GM12878 (cell line): ENCODE results near the gene FURIN. TPM values are rescaled to one million over a fixed set of nuclear protein-coding genes. Genes with fewer than 3 reads are reported as not detected.

Experiments
- ATAC-seq: fragments of 200-7000 bp; cut with Tn5 transposase; 3 replicates; pipeline ENCODE4 v1.9.1; 2020; ENCODE audit warnings: mild to moderate bottlenecking, moderate library complexity
- BruUV-seq: library from RNA; stranded (reverse); fragments of 400-500 nt; replicated peaks from 2 replicates; lab custom pipeline; 2021; lab: Mats Ljungman, UMichigan
- CTCF ChIA-PET: fragments of 300-600 bp; sonication (Branson Sonifier 250); formaldehyde crosslinking; extraction: SDS; loops from one replicate; lab custom pipeline; 2021; ENCODE audit warnings: inconsistent platforms; lab: Yijun Ruan, JAX
- POLR2A ChIA-PET: fragments of 350-600 bp; formaldehyde crosslinking; extraction: SDS; loops from one replicate; lab custom pipeline; 2021; ENCODE audit warnings: inconsistent platforms; lab: Charles Lee
- RAD21 ChIA-PET: fragments of 300-600 bp; sonication (Branson Sonifier 250); formaldehyde crosslinking; loops from one replicate; lab custom pipeline; 2023; ENCODE audit warnings: antibody characterized with exemption; ENCODE audit not compliant: unreplicated experiment; lab: Charles Lee
- SMC1A ChIA-PET: fragments of 300-600 bp; sonication (Branson Sonifier 250); formaldehyde crosslinking; loops from one replicate; lab custom pipeline; 2023; ENCODE audit not compliant: unreplicated experiment, uncharacterized antibody; lab: Charles Lee
- DNase-seq: peaks from one replicate; pipeline ENCODE4 v3.0.0-alpha.2; 2011; ENCODE audit warnings: low read depth, low spot score
- FAIRE-seq: peaks from 3 replicates; lab custom pipeline; 2011; peaks lifted over from hg19 to GRCh38; lab: Jason Lieb, UNC
- H2AFZ ChIP-seq: 2 replicates; pipeline ENCODE4 v1.6.0; 2011; ENCODE audit warnings: low read depth, low read length, control low read depth; ENCODE audit not compliant: control insufficient read depth
- H3K27ac ChIP-seq: 2 replicates; pipeline ENCODE4 v1.5.1; 2011; ENCODE audit warnings: control low read depth; ENCODE audit not compliant: control insufficient read depth, insufficient read depth
- H3K27me3 ChIP-seq, 2 experiments: replicated peaks in 1 of 2; 2 replicates each; pipeline versions ENCODE4 v1.6.0 to v1.6.1; 2011; ENCODE audit warnings: low read length in 1 of 2; ENCODE audit not compliant: control insufficient read depth in 2 of 2, insufficient read depth in 2 of 2
- H3K36me3 ChIP-seq, 2 experiments: 2 replicates each; pipeline ENCODE4 v1.5.1; 2011; ENCODE audit warnings: low read length in 1 of 2; ENCODE audit not compliant: control insufficient read depth in 2 of 2, insufficient read depth in 2 of 2
- H3K4me1 ChIP-seq: 2 replicates; pipeline ENCODE4 v1.6.1; 2011; ENCODE audit warnings: mild to moderate bottlenecking, low read length, moderate library complexity, mixed read lengths; ENCODE audit not compliant: control insufficient read depth, insufficient read depth
- H3K4me2 ChIP-seq: 2 replicates; pipeline ENCODE4 v1.6.0; 2011; ENCODE audit warnings: control low read depth; ENCODE audit not compliant: control insufficient read depth, insufficient read depth
- H3K4me3 ChIP-seq: fragments of 200-600 bp; sonication (generic); 2 replicates; pipeline ENCODE4 v1.5.1; 2016
- H3K79me2 ChIP-seq: 2 replicates; pipeline ENCODE4 v1.6.0; 2011; ENCODE audit warnings: low read length; ENCODE audit not compliant: control insufficient read depth, insufficient read depth
- H3K9ac ChIP-seq: 2 replicates; pipeline ENCODE4 v1.8.0; 2011; ENCODE audit warnings: low read length, control low read depth, mixed read lengths; ENCODE audit not compliant: control insufficient read depth, insufficient read depth
- H3K9me3 ChIP-seq: replicated peaks from 3 replicates; pipeline ENCODE4 v1.5.1; 2011; ENCODE audit warnings: mild to moderate bottlenecking, low read length; ENCODE audit not compliant: control insufficient read depth, insufficient read depth
- H4K20me1 ChIP-seq: 2 replicates; pipeline ENCODE4 v1.6.0; 2011; ENCODE audit not compliant: control insufficient read depth, insufficient read depth
- CBFB ChIP-seq: IDR thresholded peaks from 2 replicates; pipeline ENCODE4 v1.6.1; 2016; ENCODE audit warnings: antibody characterized with exemption, low read depth
- MTA3 ChIP-seq: IDR thresholded peaks from 2 replicates; pipeline ENCODE4 v1.6.1; 2012; ENCODE audit warnings: low read length, inconsistent platforms, borderline replicate concordance
- NFXL1 ChIP-seq: fragments of 450-650 bp; IDR thresholded peaks from 2 replicates; pipeline ENCODE4 v1.6.1; 2017; ENCODE audit warnings: antibody characterized with exemption, mild to moderate bottlenecking, borderline replicate concordance
- PAX5 ChIP-seq: IDR thresholded peaks from 2 replicates; pipeline ENCODE4 v1.6.1; 2011; ENCODE audit warnings: low read depth, low read length, borderline replicate concordance
- RAD21 ChIP-seq: IDR thresholded peaks from 2 replicates; pipeline ENCODE4 v1.6.1; 2011; ENCODE audit warnings: mild to moderate bottlenecking, low read depth, low read length, moderate library complexity; ENCODE audit not compliant: insufficient read depth
- RBBP5 ChIP-seq: fragments of 200-600 bp; sonication (generic); conservative IDR thresholded peaks from 2 replicates; pipeline ENCODE4 v1.6.1; 2016
- SRF ChIP-seq, 2 experiments: IDR thresholded peaks; 2 replicates each; pipeline ENCODE4 v1.6.1; 2011; ENCODE audit warnings: low read depth in 2 of 2, low read length in 2 of 2, mild to moderate bottlenecking in 1 of 2, moderate library complexity in 1 of 2
- WGBS: methylation state at CpG from one replicate; pipeline ENCODE4 v1.1.6; 2016; ENCODE audit warnings: low lambda C conversion rate; ENCODE audit not compliant: insufficient replicate concordance, insufficient coverage; ENCODE audit errors: missing lambda C conversion rate; 5-methylcytosine and 5-hydroxymethylcytosine counted together
- in situ Hi-C: fragments of 300-500 bp; cut with MboI; formaldehyde crosslinking; loops from 9 replicates; pipeline ENCODE4 v1.14.3; 2018; ENCODE audit warnings: mixed read lengths
- intact Hi-C: fragments of 100-400 bp; cut with micrococcal nuclease; formaldehyde crosslinking; loops from one replicate; pipeline ENCODE4 v1.14.2; 2022; ENCODE audit not compliant: unreplicated experiment
- polyA plus RNA-seq, 11 experiments: library from polyadenylated mRNA; depleted of rRNA in 4 of 11; unstranded in 6 of 11; stranded (reverse) in 5 of 11; fragments of >200 nt; fragmentation: Nextera tagmentation in 4 of 11; fragmentation: Illumina TruSeq in 1 of 11; extraction: Ambion mirVana in 4 of 11; extraction: Trizol in 1 of 11; gene quantifications; 1 replicate in 1 of 11; 2 replicates in 10 of 11; pipeline versions ENCODE4 v1.2.1 to v1.2.3, GENCODE V29; 2011 to 2016; ENCODE audit warnings: inconsistent platforms in 2 of 11, missing spikeins in 2 of 11, low read depth in 1 of 11
- total RNA-seq, 4 experiments: library from RNA; depleted of rRNA in 3 of 4; stranded (reverse); fragments of >200 nt in 3 of 4; fragmentation: Illumina TruSeq in 1 of 4; extraction: Trizol in 1 of 4; gene quantifications; 2 replicates each; pipeline versions ENCODE4 v1.2.1 to v1.2.3, GENCODE V29; 2013 to 2021
- TF ChIP-seq, protein P1 (sequence below): fragments of 150-350 bp; IDR thresholded peaks from 2 replicates; pipeline ENCODE4 v1.6.1; 2016; ENCODE audit warnings: low read depth, low read length
- TF ChIP-seq, protein P2 (sequence below): IDR thresholded peaks from 2 replicates; pipeline ENCODE4 v1.6.1; 2011; ENCODE audit warnings: borderline replicate concordance, low read depth, mild to moderate bottlenecking, moderate library complexity, mixed read lengths, low read length; ENCODE audit not compliant: insufficient read depth; ENCODE audit errors: extremely low read length

The FURIN gene
- total and polyA plus RNA-seq, 10 of the 15 experiments (the other 5 are each of a cell fraction or from before 2014, with no cell fraction given) = 0.47 to 39.9 (median 8.0) TPM

DNA sequence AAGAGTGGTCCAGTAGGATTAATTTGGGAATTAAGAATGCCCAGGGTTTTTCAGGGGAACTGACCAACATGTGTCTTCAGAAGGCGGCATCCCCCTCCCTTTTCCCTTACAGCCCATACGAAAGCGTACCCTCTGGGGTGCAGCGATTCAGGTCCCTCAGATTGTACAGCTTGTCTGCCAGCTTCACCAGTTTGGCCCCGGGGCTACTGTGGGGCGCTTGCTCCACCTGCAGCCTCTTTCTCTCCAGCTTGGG lies 63.1 kb downstream of the FURIN start:
- no peak for ATAC-seq
- peak overlapping the region; percentile 98 for H2AFZ ChIP-seq
- peaks cover 35% of the 10 kb centered on the region for H3K4me1 ChIP-seq
- RAD21 ChIA-PET = interaction anchor here (0.5 to 7.2 kb wide), 32 partner anchors 8 to 739 kb away, joined by 3 to 193 read pairs (median 4); partner anchors contain the start of genes BLM, FES, MAN2A2 and RCCD1
- no peaks in the 10 kb centered on the region for H3K36me3 ChIP-seq
- H3K27ac ChIP-seq = peak overlapping the region; percentile 85
- intact Hi-C loops = loop anchor here (5.0 to 10.0 kb wide), 4 partner anchors 77 to 289 kb away; partner anchors contain the start of gene BLM
- in situ Hi-C loops = no loop called here
- no peak for FAIRE-seq
- peak overlapping the region; percentile 90 for H3K4me3 ChIP-seq
- TF ChIP-seq NFXL1 (no peak), RAD21 (peak; percentile 54; the same call in 1 of the 2 replicates)
- DNase-seq = no peak
- WGBS = 0% methylated on average over 6 of the region's 6 CpGs
- peak overlapping the region; percentile 87 for H3K4me2 ChIP-seq
- H3K27me3 ChIP-seq = no peaks in the 10 kb centered on the region
- no peaks in the 10 kb centered on the region; the same call in 1 of the 2 replicates for H4K20me1 ChIP-seq
- H3K79me2 ChIP-seq = peaks cover 31% of the 10 kb centered on the region
- BruUV-seq = no TSS peak
- SMC1A ChIA-PET = interaction anchor here (0.9 to 9.2 kb wide), 23 partner anchors 10 to 611 kb away, joined by 3 to 225 read pairs (median 4); partner anchors contain the start of gene MAN2A2
- CTCF ChIA-PET = interaction anchor here (0.7 to 18.1 kb wide), 62 partner anchors 8 to 699 kb away, joined by 3 to 480 read pairs (median 4); partner anchors contain the start of genes BLM, FES, MAN2A2 and NGRN
- no peaks in the 10 kb centered on the region for H3K9me3 ChIP-seq
- H3K9ac ChIP-seq = peak overlapping the region; percentile 93
- POLR2A ChIA-PET = interaction anchor here (0.6 to 7.0 kb wide), 18 partner anchors 9 to 780 kb away, joined by 3 to 113 read pairs (median 5); partner anchors contain the start of genes BLM, MAN2A2 and RCCD1

DNA sequence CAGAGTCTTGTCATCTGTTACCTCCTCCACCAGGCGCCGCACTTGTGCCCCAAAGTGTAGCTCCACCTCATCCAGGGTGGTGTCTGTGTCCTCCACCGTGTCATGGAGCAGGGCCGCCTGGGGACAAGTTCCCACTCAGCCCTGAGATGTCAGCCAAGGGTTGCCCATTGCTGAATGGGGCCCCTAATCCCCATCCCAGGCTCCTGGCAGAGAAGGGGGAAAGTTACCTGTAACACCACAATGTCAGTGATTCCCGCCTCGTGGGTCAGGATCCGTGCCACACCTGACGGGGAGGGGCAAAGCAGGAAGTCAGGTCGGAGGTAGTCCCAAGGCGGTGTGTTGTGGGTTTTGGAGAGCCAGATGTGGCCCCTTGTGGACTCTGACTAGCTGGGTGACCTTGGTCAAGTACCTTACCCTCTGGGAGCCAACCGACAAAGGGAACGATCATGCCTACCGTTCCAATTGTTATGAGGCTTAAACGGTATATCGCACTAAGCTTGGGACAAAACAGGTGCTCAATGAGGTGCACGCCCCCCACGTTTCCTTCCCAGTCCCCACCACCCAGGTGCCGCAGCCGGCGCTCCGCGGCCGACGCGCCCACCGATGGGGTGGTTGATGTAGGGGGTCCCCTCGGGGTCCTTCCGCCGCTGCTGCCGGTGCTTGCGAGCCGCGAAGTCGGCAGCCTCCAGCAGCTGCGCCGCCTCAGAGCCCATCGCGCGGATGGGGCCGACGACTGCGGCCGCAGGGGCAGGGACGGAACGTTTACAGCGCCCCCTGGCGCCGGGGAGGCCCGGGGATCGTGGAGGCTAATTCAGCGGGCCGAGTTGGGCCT lies 63.7 kb downstream of the FURIN start, which contains the start of gene HDDC3:
TSS of gene HDDC3 (minus strand) at position 722 of the 832 bp plus-strand sequence. CDS start at position 713, 9 bp downstream.
- SMC1A ChIA-PET = interaction anchor here (0.5 to 9.2 kb wide), 32 partner anchors 9 to 613 kb away, joined by 3 to 225 read pairs (median 4); partner anchors contain the start of genes BLM, MAN2A2 and RCCD1
- H3K4me2 ChIP-seq = peak within 1 kb of the TSS; percentile 87
- peak within 1 kb of the TSS; percentile 93 for H3K9ac ChIP-seq
- DNase-seq (peak; percentile 63), ATAC-seq (peak; percentile 74), FAIRE-seq (peak; percentile 97)
- H3K9me3 ChIP-seq = no peaks in the 10 kb centered on the region
- peaks cover 31% of the 10 kb centered on the region for H3K79me2 ChIP-seq
- under 1% methylated on average over 52 of the region's 52 CpGs for WGBS
- RAD21 ChIA-PET = interaction anchor here (0.5 to 7.2 kb wide), 35 partner anchors 8 to 775 kb away, joined by 3 to 193 read pairs (median 4); partner anchors contain the start of genes BLM, CIB1, FES and GDPGP1
- no peaks in the 10 kb centered on the region for H3K27me3 ChIP-seq
- peaks cover 35% of the 10 kb centered on the region for H3K4me1 ChIP-seq
- POLR2A ChIA-PET = interaction anchor here (0.6 to 7.0 kb wide), 18 partner anchors 9 to 781 kb away, joined by 3 to 113 read pairs (median 4); partner anchors contain the start of genes BLM, MAN2A2 and RCCD1
- TSS peak; percentile 55 for BruUV-seq
- no peaks in the 10 kb centered on the region for H3K36me3 ChIP-seq
- intact Hi-C loops (loop anchor here (1.0 to 10.0 kb wide), 5 partner anchors 77 to 612 kb away; partner anchors contain the start of gene BLM), in situ Hi-C loops (no loop called here)
- H4K20me1 ChIP-seq = no peaks in the 10 kb centered on the region; the same call in 1 of the 2 replicates
- H3K27ac ChIP-seq = peak within 1 kb of the TSS; percentile 85
- H2AFZ ChIP-seq = peak within 1 kb of the TSS; percentile 98
- CTCF ChIA-PET = interaction anchor here (0.6 to 18.1 kb wide), 72 partner anchors 9 to 718 kb away, joined by 3 to 480 read pairs (median 4); partner anchors contain the start of genes BLM, FES, MAN2A2 and NGRN
- peak within 1 kb of the TSS; percentile 90 for H3K4me3 ChIP-seq
- TF ChIP-seq RBBP5 = no peak
- TF ChIP-seq, protein P1, sequence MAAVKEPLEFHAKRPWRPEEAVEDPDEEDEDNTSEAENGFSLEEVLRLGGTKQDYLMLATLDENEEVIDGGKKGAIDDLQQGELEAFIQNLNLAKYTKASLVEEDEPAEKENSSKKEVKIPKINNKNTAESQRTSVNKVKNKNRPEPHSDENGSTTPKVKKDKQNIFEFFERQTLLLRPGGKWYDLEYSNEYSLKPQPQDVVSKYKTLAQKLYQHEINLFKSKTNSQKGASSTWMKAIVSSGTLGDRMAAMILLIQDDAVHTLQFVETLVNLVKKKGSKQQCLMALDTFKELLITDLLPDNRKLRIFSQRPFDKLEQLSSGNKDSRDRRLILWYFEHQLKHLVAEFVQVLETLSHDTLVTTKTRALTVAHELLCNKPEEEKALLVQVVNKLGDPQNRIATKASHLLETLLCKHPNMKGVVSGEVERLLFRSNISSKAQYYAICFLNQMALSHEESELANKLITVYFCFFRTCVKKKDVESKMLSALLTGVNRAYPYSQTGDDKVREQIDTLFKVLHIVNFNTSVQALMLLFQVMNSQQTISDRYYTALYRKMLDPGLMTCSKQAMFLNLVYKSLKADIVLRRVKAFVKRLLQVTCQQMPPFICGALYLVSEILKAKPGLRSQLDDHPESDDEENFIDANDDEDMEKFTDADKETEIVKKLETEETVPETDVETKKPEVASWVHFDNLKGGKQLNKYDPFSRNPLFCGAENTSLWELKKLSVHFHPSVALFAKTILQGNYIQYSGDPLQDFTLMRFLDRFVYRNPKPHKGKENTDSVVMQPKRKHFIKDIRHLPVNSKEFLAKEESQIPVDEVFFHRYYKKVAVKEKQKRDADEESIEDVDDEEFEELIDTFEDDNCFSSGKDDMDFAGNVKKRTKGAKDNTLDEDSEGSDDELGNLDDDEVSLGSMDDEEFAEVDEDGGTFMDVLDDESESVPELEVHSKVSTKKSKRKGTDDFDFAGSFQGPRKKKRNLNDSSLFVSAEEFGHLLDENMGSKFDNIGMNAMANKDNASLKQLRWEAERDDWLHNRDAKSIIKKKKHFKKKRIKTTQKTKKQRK = no peak
- TF ChIP-seq CBFB = no peak; the same call in 1 of the 2 replicates
- TF ChIP-seq MTA3 = no peak
- TF ChIP-seq, protein P2, sequence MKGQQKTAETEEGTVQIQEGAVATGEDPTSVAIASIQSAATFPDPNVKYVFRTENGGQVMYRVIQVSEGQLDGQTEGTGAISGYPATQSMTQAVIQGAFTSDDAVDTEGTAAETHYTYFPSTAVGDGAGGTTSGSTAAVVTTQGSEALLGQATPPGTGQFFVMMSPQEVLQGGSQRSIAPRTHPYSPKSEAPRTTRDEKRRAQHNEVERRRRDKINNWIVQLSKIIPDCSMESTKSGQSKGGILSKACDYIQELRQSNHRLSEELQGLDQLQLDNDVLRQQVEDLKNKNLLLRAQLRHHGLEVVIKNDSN = no peak
- TF ChIP-seq PAX5 = peak; percentile 78; the same call in 1 of the 2 replicates
- 0 out of 4 replicates have a peak, but pooled peaks of 1 of the 2 experiments have one; percentile 24 for TF ChIP-seq SRF (IDR thresholded peaks at IDR 0.05; ENCODE audit: low read depth in 2 of 2, low read length in 2 of 2)
